ENCODE measurements around the gene NHERF1. TPM values are rescaled to one million over a fixed set of nuclear protein-coding genes. Genes with fewer than 3 reads are reported as not detected.

The NHERF1 gene
- total RNA-seq, 2 experiments from 2014 or later = 136 TPM

DNA sequence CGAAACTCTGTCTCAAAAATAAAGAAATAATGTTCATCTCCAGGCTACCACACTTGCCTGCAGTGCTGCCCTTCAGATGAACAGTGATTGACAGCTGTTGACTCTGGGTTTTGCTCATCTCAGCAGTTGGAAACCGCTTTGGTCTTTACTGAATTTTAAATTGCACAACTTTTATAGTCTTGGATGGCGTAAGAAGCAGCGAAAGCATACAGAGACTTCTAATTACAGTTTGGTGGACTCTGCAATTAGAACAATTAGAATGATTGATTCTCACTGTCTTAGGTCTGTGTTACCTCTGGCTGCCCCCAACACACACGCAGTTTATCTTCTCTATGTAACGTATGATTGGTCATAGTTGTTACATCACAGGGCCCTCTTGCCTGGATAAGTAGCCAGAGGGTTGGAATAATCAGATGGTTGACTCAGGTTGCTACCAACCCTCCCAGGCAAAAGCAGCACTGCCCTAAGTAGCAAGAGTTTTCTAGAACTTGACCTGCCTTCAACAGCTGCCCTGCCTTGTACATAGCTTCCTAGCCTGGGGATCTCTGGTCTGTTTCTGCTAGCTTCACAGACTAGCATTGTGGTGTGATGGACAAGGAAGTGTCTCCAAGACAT, 29.6 kb downstream of the NHERF1 start:
- Mint-ChIP-seq H3K36me3 (peaks cover 12% of the 10 kb centered on the region), H3K9me3 (no peaks in the 10 kb centered on the region), H3K4me3 (peak overlapping the region; percentile 24), H3K27me3 (no peaks in the 10 kb centered on the region), H3K4me1 (ENCODE audit: low read depth) (peaks cover 74% of the 10 kb centered on the region), H3K27ac (no peak overlapping the region)
- DNase-seq = no peak
- CTCF ChIA-PET = interaction anchor here (0.9 to 3.8 kb wide), 4 partner anchors 13 to 121 kb away, joined by 4 to 22 read pairs (median 11); partner anchors contain the start of gene RAB37
- POLR2A ChIA-PET = no interaction called here
- intact Hi-C loops (cut with micrococcal nuclease) = loop anchor here (2.0 kb wide), 1 partner anchor 13 kb away; no protein-coding TSS in a partner anchor

GRCh38 chr17:74778960-74779359, 30.5 kb downstream of the NHERF1 start:
- Mint-ChIP-seq H3K4me1 (ENCODE audit: low read depth) (peaks cover 72% of the 10 kb centered on the region), H3K4me3 (peak overlapping the region; percentile 40), H3K27ac (peak overlapping the region; percentile 93), H3K9me3 (no peaks in the 10 kb centered on the region), H3K27me3 (no peaks in the 10 kb centered on the region), H3K36me3 (peaks cover 9% of the 10 kb centered on the region)
- ChIA-PET CTCF (interaction anchor here (0.8 to 5.0 kb wide), 12 partner anchors 9 to 122 kb away, joined by 3 to 60 read pairs (median 5); partner anchors contain the start of gene RAB37), POLR2A (interaction anchor here (0.6 to 0.9 kb wide), 2 partner anchors 8 to 29 kb away, joined by 3 read pairs; no protein-coding TSS in a partner anchor)
- intact Hi-C loops (cut with micrococcal nuclease) = no loop called here
- DNase-seq = no peak

- Mint-ChIP-seq H3K36me3 (peaks cover 6% of the 10 kb centered on the region), H3K27ac (peak overlapping the region; percentile 93), H3K9me3 (no peaks in the 10 kb centered on the region), H3K4me3 (peak overlapping the region; percentile 54), H3K4me1 (ENCODE audit: low read depth) (peaks cover 74% of the 10 kb centered on the region), H3K27me3 (no peaks in the 10 kb centered on the region)
- peak; percentile 44 for DNase-seq
- ChIA-PET CTCF (interaction anchor here (0.8 to 5.0 kb wide), 14 partner anchors 9 to 122 kb away, joined by 3 to 60 read pairs (median 5); partner anchors contain the start of gene RAB37), POLR2A (interaction anchor here (0.6 to 1.4 kb wide), 3 partner anchors 9 to 94 kb away, joined by 3 to 5 read pairs (median 3); partner anchors contain the start of gene FDXR)
- intact Hi-C loops (cut with micrococcal nuclease) = no loop called here
These were observed 31.1 kb downstream of the NHERF1 start for GRCh38 chr17:74779501-74779900.

- DNase-seq = peak; percentile 87
- Mint-ChIP-seq H3K9me3 (no peaks in the 10 kb centered on the region), H3K4me1 (ENCODE audit: low read depth) (peaks cover 79% of the 10 kb centered on the region), H3K27ac (peak overlapping the region; percentile 93), H3K36me3 (peaks cover 6% of the 10 kb centered on the region), H3K4me3 (peak overlapping the region; percentile 54), H3K27me3 (no peaks in the 10 kb centered on the region)
- intact Hi-C loops (cut with micrococcal nuclease) = loop anchor here (1.0 kb wide), 2 partner anchors 11 to 34 kb away; no protein-coding TSS in a partner anchor
- ChIA-PET CTCF (interaction anchor here (1.0 to 5.0 kb wide), 13 partner anchors 10 to 123 kb away, joined by 4 to 60 read pairs (median 5); partner anchors contain the start of gene RAB37), POLR2A (interaction anchor here (0.6 to 1.4 kb wide), 4 partner anchors 9 to 93 kb away, joined by 3 to 7 read pairs (median 4); partner anchors contain the start of gene FDXR)
These were observed 31.5 kb downstream of the NHERF1 start for GRCh38 chr17:74779948-74780400.

GRCh38 chr17:74780443-74781238, 32.2 kb downstream of the NHERF1 start:
- H3K9me3 Mint-ChIP-seq = no peaks in the 10 kb centered on the region
- intact Hi-C loops (cut with micrococcal nuclease) = loop anchor here (1.0 kb wide), 2 partner anchors 11 to 34 kb away; no protein-coding TSS in a partner anchor
- ChIA-PET CTCF (interaction anchor here (1.0 to 5.0 kb wide), 10 partner anchors 10 to 85 kb away, joined by 4 to 60 read pairs (median 5); partner anchors contain the start of gene RAB37), POLR2A (interaction anchor here (0.7 to 1.4 kb wide), 4 partner anchors 11 to 93 kb away, joined by 3 to 7 read pairs (median 4); partner anchors contain the start of gene FDXR)
- H3K27ac Mint-ChIP-seq = peak overlapping the region; percentile 93
- peak; percentile 63 for DNase-seq
- H3K36me3 Mint-ChIP-seq = peaks cover 6% of the 10 kb centered on the region
- H3K27me3 Mint-ChIP-seq = no peaks in the 10 kb centered on the region
- H3K4me3 Mint-ChIP-seq = peak overlapping the region; percentile 38
- peaks cover 82% of the 10 kb centered on the region for H3K4me1 Mint-ChIP-seq (ENCODE audit: low read depth)

DNA sequence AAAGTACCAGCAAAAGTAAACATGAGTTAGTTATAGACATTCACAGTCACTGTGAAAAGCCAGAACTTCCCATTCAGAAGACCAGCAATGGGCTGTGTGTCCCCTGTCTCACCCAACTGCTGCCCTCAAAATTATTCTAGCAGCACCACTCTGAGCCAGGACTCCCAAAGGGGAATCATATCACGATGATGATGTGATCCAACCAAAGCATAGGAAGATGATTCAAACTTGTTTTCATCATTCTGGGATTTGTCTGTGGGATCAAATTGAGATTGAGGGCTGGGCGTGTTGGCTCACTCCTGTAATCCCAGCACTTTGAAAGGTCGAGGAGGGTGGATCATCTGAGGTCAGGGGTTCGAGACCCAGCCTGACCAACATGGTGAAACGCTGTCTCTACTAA, 34.1 kb downstream of the NHERF1 start:
- ChIA-PET CTCF (interaction anchor here (1.1 to 5.0 kb wide), 7 partner anchors 8 to 125 kb away, joined by 3 to 60 read pairs (median 4); no protein-coding TSS in a partner anchor), POLR2A (no interaction called here)
- Mint-ChIP-seq H3K36me3 (no peaks in the 10 kb centered on the region), H3K4me3 (no peak overlapping the region), H3K9me3 (no peaks in the 10 kb centered on the region), H3K27ac (no peak overlapping the region), H3K4me1 (ENCODE audit: low read depth) (peaks cover 81% of the 10 kb centered on the region), H3K27me3 (no peaks in the 10 kb centered on the region)
- intact Hi-C loops (cut with micrococcal nuclease) = no loop called here
- no peak for DNase-seq

GRCh38 chr17:74784125-74784810, 35.8 kb downstream of the NHERF1 start:
- no peaks in the 10 kb centered on the region for H3K27me3 Mint-ChIP-seq
- ChIA-PET CTCF (interaction anchor here (1.0 to 3.8 kb wide), 4 partner anchors 39 to 77 kb away, joined by 3 to 16 read pairs (median 3); no protein-coding TSS in a partner anchor), POLR2A (interaction anchor here (1.3 kb wide), 1 partner anchor 39 kb away, joined by 3 read pairs; no protein-coding TSS in a partner anchor)
- H3K36me3 Mint-ChIP-seq = peaks cover 6% of the 10 kb centered on the region
- no peak overlapping the region for H3K4me3 Mint-ChIP-seq
- intact Hi-C loops (cut with micrococcal nuclease) = no loop called here
- H3K9me3 Mint-ChIP-seq = no peaks in the 10 kb centered on the region
- H3K4me1 Mint-ChIP-seq (ENCODE audit: low read depth) = peaks cover 69% of the 10 kb centered on the region
- DNase-seq = no peak
- H3K27ac Mint-ChIP-seq = peak overlapping the region; percentile 43

DNA sequence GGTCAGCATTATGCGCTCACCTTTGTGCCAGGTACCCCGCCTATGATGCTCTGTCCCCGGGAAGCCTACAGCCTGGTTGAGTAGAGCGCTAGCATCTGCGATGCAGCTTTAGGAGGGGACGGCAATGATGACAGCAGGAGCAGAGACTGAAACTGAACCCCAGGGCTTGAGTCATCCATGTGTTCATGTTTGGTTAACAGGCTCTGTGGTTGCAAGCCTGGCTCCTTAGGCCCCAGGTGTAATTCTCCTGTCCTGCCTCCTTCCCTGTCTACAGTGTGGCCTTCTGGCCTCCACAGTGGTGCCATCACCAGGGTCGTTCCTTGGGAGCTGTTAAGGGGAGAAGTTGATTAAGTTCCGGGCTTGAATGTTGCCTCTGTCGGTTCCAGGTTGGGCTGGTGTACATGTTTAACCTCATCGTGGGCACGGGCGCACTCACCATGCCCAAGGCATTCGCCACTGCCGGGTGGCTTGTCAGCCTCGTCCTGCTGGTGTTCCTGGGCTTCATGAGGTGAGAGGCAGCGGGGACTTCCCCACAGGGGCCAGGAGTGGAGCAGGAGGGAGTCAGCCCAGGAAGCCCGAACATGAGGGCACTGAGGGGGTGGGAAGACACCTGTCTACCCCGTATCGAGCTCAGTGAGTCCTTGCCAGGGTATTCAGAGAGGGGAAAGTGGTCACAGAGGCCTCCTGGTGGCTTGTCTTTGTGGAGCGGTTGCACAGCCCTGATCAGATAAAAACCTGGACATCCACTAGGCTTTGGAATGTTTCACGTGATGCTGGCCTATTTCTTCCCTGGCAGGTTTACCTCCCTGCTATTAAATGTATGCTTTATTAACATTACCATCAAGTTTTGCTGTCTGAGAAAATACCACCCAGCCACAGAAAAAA, 36.9 kb downstream of the NHERF1 start:
- peak; percentile 56 for DNase-seq
- ChIA-PET POLR2A (interaction anchor here (1.2 to 1.3 kb wide), 2 partner anchors 15 to 40 kb away, joined by 3 read pairs; no protein-coding TSS in a partner anchor), CTCF (interaction anchor here (0.6 to 3.8 kb wide), 4 partner anchors 40 to 114 kb away, joined by 3 to 16 read pairs (median 3); no protein-coding TSS in a partner anchor)
- intact Hi-C loops (cut with micrococcal nuclease) = no loop called here
- Mint-ChIP-seq H3K4me3 (no peak overlapping the region), H3K27me3 (no peaks in the 10 kb centered on the region), H3K27ac (peak overlapping the region; percentile 35), H3K9me3 (no peaks in the 10 kb centered on the region), H3K36me3 (peaks cover 6% of the 10 kb centered on the region), H3K4me1 (ENCODE audit: low read depth) (peaks cover 60% of the 10 kb centered on the region)

- H3K4me3 Mint-ChIP-seq = no peak overlapping the region
- H3K36me3 Mint-ChIP-seq = peaks cover 9% of the 10 kb centered on the region
- no peak for DNase-seq
- ChIA-PET CTCF (interaction anchor here (0.6 to 3.8 kb wide), 4 partner anchors 41 to 129 kb away, joined by 3 to 16 read pairs (median 4); no protein-coding TSS in a partner anchor), POLR2A (interaction anchor here (1.2 kb wide), 1 partner anchor 15 kb away, joined by 3 read pairs; no protein-coding TSS in a partner anchor)
- peaks cover 60% of the 10 kb centered on the region for H3K4me1 Mint-ChIP-seq (ENCODE audit: low read depth)
- H3K27ac Mint-ChIP-seq = no peak overlapping the region
- intact Hi-C loops (cut with micrococcal nuclease) = no loop called here
- H3K27me3 Mint-ChIP-seq = no peaks in the 10 kb centered on the region
- no peaks in the 10 kb centered on the region for H3K9me3 Mint-ChIP-seq
These were observed 37.5 kb downstream of the NHERF1 start for GRCh38 chr17:74785981-74786360.

- no peaks in the 10 kb centered on the region for H3K27me3 Mint-ChIP-seq
- CTCF ChIA-PET = interaction anchor here (0.6 to 3.8 kb wide), 4 partner anchors 41 to 129 kb away, joined by 3 to 16 read pairs (median 4); no protein-coding TSS in a partner anchor
- H3K36me3 Mint-ChIP-seq = peaks cover 10% of the 10 kb centered on the region
- intact Hi-C loops (cut with micrococcal nuclease) = no loop called here
- no peak overlapping the region for H3K4me3 Mint-ChIP-seq
- no peak for DNase-seq
- POLR2A ChIA-PET = interaction anchor here (1.2 kb wide), 1 partner anchor 16 kb away, joined by 3 read pairs; no protein-coding TSS in a partner anchor
- peaks cover 59% of the 10 kb centered on the region for H3K4me1 Mint-ChIP-seq (ENCODE audit: low read depth)
- H3K9me3 Mint-ChIP-seq = no peaks in the 10 kb centered on the region
- H3K27ac Mint-ChIP-seq = no peak overlapping the region
These were observed 38.1 kb downstream of the NHERF1 start for GRCh38 chr17:74786431-74787055.
